Left ventricle myocardium inferior (tissue), 1 donor: ENCODE results near the gene STAM2. TPM values are rescaled to one million over a fixed set of nuclear protein-coding genes. Genes with fewer than 3 reads are reported as not detected.
"Not testable (repeated sequence)": the region's sequence is repeated elsewhere in the genome, so short reads cannot be mapped to it uniquely, and the experiment has no call there.

ENCODE experiments used
- DNase-seq: peaks from one replicate; pipeline ENCODE4 v3.0.0-alpha.2; 2020
- H3K27ac ChIP-seq: fragments of 200-600 bp; replicated peaks from 2 replicates; pipeline ENCODE4 v1.8.0; 2021
- H3K27me3 ChIP-seq: fragments of 200-600 bp; 2 replicates; pipeline ENCODE4 v1.8.0; 2021; ENCODE audit warnings: low read depth
- H3K36me3 ChIP-seq: fragments of 200-600 bp; 2 replicates; pipeline ENCODE4 v1.8.0; 2021
- H3K4me1 ChIP-seq: fragments of 200-600 bp; 2 replicates; pipeline ENCODE4 v1.8.0; 2021
- H3K4me3 ChIP-seq: fragments of 200-600 bp; 2 replicates; pipeline ENCODE4 v1.8.0; 2021; ENCODE audit warnings: mild to moderate bottlenecking, moderate library complexity
- H3K9me3 ChIP-seq: fragments of 200-600 bp; replicated peaks from 2 replicates; pipeline ENCODE4 v1.8.0; 2021
- intact Hi-C: fragments of 100-400 bp; cut with micrococcal nuclease; formaldehyde crosslinking; loops from one replicate; pipeline ENCODE4 v1.11.0; 2022
- total RNA-seq: library from RNA; stranded (reverse); fragmentation: NEBNext Ultra II Directional; extraction: Animal tissue kit (Norgen Biotek cat#: 25700); gene quantifications from one replicate; pipeline ENCODE4 v1.2.1, GENCODE V29; 2021
- TF ChIP-seq, protein P1 (sequence below): fragments of 200-600 bp; IDR thresholded peaks from 2 replicates; pipeline ENCODE4 v1.8.0; 2021; ENCODE audit warnings: antibody characterized with exemption, mild to moderate bottlenecking, borderline replicate concordance
- donor health status: DM: no; HTN: yes; CAD: no; lungs with severe emphysema.

The STAM2 gene
- total RNA-seq, 1 donor from 2014 or later, result 27.8 TPM

DNA sequence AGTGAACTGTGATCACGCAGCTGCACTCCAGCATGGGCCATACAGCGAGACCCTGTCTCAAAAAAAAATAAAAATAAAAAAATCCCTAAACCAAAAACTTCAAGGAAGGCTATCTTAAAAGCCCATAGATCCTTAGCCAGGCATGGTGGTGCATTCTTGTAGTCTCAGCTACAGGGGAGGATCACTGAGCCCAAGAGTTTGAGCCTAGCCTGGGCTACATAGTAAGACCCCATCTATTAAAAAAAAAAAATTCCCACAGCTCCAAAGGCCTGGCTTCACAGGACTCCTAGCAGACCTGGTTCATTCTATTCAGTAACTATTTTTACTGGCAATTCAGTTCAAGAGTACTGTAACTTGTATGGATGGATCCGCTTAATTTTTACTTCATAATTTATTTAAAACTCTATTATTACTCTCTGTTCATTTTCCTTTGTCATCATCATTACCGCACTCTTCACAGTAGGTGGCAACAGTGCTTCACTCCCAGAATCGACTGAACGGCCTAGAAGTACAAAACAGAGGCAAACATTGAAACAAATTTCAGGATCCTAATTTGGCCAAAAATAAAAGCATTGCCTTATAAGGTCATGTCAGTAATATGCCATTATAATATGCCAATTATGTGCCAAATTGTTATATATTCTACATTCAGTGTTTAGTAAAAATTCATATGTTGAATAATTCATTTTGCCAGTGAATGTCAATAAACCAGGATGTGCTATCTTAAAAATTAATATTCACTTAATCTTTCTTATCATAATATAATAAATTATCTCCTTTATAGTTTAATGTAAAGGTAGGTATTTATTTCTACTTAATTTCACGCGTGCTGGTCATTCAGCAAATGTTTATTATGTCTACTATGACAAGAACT lies 14.3 kb upstream of the STAM2 start:
- H3K27me3 ChIP-seq, result peaks cover 9% of the 10 kb centered on the region

DNA sequence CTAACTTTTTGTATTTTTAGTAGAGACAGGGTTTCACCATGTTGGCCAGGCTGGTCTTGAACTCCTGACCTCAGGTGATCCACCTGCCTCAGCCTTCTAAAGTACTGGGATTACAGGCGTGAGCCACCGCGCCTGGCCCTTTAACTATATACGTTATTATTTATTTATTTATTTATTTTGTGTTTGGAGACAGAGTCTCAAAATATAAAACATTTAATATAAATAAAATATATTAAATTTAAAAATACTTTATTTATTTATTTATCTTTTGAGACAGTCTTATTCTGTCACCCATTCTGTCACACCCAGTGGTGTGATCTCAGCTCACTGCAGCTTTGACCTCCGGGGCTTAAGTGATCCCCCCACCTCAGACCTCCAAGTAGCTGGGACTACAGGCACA lies 11.2 kb upstream of the STAM2 start:
- H3K27me3 ChIP-seq, H3K4me3 ChIP-seq, intact Hi-C loops, H3K27ac ChIP-seq, H3K36me3 ChIP-seq, H3K4me1 ChIP-seq, H3K9me3 ChIP-seq, DNase-seq: not testable (repeated sequence)

More for the DNA sequence above, 14.3 kb upstream of the STAM2 start:
- no peak overlapping the region for H3K4me3 ChIP-seq
- no peaks in the 10 kb centered on the region for H3K4me1 ChIP-seq
- intact Hi-C loops, result loop anchor here (5.0 kb wide), 1 partner anchor 437 kb away; no protein-coding TSS in a partner anchor
- H3K27ac ChIP-seq, result no peak overlapping the region
- TF ChIP-seq, protein P1, sequence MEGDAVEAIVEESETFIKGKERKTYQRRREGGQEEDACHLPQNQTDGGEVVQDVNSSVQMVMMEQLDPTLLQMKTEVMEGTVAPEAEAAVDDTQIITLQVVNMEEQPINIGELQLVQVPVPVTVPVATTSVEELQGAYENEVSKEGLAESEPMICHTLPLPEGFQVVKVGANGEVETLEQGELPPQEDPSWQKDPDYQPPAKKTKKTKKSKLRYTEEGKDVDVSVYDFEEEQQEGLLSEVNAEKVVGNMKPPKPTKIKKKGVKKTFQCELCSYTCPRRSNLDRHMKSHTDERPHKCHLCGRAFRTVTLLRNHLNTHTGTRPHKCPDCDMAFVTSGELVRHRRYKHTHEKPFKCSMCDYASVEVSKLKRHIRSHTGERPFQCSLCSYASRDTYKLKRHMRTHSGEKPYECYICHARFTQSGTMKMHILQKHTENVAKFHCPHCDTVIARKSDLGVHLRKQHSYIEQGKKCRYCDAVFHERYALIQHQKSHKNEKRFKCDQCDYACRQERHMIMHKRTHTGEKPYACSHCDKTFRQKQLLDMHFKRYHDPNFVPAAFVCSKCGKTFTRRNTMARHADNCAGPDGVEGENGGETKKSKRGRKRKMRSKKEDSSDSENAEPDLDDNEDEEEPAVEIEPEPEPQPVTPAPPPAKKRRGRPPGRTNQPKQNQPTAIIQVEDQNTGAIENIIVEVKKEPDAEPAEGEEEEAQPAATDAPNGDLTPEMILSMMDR, result peak; percentile 87
- H3K9me3 ChIP-seq, result no peaks in the 10 kb centered on the region
- no peak for DNase-seq
- H3K36me3 ChIP-seq, result no peaks in the 10 kb centered on the region

DNA sequence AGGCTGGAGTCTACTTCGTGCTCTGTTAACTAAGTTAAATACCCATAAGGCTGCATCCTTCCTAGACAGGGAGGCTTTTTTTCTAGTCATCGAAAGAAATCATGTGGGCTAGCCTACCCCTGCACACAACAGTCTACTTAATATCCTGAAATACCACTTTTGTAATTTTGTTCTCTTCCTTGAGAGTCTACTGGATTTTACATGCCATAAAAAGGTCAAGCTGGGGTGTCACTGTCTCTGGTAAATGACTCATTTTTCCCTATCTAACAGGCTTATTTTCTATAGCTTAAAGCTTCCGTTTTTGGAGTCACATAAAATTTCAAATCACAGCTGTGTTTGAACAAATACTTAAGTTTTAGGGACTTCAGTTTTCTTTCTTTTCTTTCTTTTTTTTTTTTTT lies 10.7 kb upstream of the STAM2 start:
- no peak for DNase-seq
- H3K36me3 ChIP-seq, result no peaks in the 10 kb centered on the region
- H3K27me3 ChIP-seq, result peaks cover 9% of the 10 kb centered on the region
- TF ChIP-seq, protein P1, result no peak
- intact Hi-C loops, result no loop called here
- no peak overlapping the region for H3K27ac ChIP-seq
- no peaks in the 10 kb centered on the region for H3K9me3 ChIP-seq
- no peak overlapping the region for H3K4me3 ChIP-seq
- no peaks in the 10 kb centered on the region for H3K4me1 ChIP-seq

DNA sequence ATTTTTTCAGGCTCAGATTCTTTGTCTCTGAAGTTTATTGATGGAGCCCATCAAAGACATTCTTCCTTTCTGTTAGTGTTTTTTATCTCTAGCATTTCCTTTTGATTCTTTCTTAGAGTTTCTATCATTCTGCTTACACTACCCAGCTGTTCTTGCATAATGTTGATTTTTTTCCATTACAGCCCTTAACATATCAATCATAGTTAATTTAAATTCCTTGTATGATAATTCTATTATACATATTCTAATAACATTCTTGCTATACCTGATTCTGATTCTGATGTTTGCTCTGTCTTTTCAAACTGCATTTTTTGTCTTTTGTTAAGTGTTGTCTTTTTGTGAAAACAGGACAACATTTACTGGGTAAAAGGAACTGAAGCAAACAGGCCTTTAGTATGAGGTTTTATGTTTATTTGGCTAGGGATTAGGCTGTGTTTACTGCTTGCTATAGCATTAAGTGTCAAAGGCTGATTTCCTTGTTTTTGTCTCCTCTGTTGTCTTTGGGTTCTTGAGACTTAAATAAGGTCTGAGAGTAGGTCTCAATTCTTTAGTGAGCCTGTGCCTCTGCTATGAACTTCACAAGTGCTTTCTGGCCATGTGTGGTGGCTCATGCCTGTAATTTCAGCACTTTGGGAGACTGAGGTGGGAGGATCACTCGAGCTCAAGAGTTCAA lies 8.0 kb upstream of the STAM2 start:
- H3K36me3 ChIP-seq, result no peaks in the 10 kb centered on the region
- intact Hi-C loops, result no loop called here
- no peaks in the 10 kb centered on the region for H3K9me3 ChIP-seq
- H3K27ac ChIP-seq, result no peak overlapping the region
- no peak overlapping the region for H3K4me3 ChIP-seq
- TF ChIP-seq, protein P1, result no peak
- no peak for DNase-seq
- peaks cover 9% of the 10 kb centered on the region for H3K27me3 ChIP-seq
- no peaks in the 10 kb centered on the region for H3K4me1 ChIP-seq

DNA sequence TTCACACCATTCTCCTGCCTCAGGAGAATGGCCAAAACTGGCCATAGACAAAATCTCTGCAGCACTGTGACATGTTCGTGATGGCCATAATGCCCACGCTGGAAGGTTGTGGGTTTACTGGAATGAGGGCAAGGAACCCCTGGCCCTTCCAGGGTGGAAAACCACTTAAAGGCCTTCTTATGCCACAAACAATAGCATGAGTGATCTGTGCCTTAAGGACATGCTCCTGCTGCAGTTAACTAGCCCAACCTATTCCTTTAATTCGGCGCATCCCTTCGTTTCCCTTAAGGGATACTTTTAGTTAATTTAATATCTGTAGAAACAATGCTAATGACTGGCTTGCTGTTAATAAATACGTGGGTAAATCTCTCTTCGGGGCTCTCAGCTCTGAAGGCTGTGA lies 2.1 kb upstream of the STAM2 start:
- DNase-seq, intact Hi-C loops, H3K27ac ChIP-seq, H3K4me3 ChIP-seq, H3K9me3 ChIP-seq, H3K27me3 ChIP-seq, H3K36me3 ChIP-seq: not testable (repeated sequence)
- H3K4me1 ChIP-seq, result peaks cover 33% of the 10 kb centered on the region

DNA sequence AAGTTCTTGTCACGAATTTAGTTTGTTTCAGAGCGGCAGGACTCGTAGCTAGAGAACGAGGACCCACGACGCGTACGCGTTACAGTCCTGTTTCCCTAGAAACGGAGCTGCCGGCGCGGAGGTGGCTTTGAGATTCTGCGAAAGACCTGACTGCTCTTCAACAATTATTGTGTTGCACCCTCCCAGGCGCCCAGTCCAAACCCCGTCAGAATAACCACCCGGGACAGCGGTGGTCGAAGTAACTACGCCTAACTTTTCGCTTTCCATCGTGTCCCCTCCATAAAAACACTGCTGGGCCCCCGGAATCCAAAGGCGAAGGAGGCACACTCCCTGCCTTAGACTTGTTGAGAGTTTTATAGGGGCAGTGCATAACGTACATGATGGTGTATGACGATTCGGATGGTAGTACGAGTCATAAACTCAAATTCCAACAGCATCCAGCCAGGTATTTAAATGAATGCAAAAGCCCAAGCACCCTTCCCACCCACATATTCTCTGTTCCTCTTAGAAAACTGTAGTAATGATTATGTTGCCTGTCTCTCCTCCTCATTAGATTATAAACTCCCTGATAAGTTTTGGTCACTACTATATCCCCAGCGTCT lies 651 bp upstream of the STAM2 start:
- intact Hi-C loops, result no loop called here
- H3K36me3 ChIP-seq, result no peaks in the 10 kb centered on the region
- no peaks in the 10 kb centered on the region for H3K27me3 ChIP-seq
- H3K4me1 ChIP-seq, result peaks cover 47% of the 10 kb centered on the region
- TF ChIP-seq, protein P1, result no peak
- no peak for DNase-seq
- H3K4me3 ChIP-seq, result peak overlapping the region; percentile 80
- H3K9me3 ChIP-seq, result no peaks in the 10 kb centered on the region
- peak overlapping the region; percentile 98 for H3K27ac ChIP-seq
